Measurements from ENCODE around the gene PP2D1.
"Not testable (repeated sequence)": the region's sequence is repeated elsewhere in the genome, so short reads cannot be mapped to it uniquely, and the experiment has no call there.

Gene PP2D1

DNA sequence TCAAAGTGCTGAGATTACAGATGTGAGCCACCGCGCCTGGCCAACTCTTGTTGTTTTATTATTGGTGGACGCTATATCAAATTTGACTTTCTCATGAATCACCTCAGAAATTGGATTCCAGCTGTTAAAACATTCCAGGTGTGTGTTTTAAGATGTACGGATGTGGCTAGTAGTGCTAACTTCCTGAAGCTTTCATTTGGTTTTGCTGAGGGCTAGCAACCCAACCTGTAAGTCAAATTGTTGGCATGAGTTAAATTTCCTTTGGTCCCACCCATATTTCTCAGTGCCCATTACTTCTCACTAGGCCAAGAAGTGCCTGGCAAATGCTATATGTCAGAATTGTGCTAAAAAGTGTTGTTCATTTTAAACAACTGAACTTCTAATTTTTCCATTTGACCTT lies 15.1 kb upstream of the PP2D1 start:
- no peak overlapping the region for H3K4me3 ChIP-seq (replicated peaks; ENCODE audit: low read depth, low read length)
- no peak for DNase-seq (ENCODE audit: extremely low read depth, low read depth)
- TF ChIP-seq, protein P1, sequence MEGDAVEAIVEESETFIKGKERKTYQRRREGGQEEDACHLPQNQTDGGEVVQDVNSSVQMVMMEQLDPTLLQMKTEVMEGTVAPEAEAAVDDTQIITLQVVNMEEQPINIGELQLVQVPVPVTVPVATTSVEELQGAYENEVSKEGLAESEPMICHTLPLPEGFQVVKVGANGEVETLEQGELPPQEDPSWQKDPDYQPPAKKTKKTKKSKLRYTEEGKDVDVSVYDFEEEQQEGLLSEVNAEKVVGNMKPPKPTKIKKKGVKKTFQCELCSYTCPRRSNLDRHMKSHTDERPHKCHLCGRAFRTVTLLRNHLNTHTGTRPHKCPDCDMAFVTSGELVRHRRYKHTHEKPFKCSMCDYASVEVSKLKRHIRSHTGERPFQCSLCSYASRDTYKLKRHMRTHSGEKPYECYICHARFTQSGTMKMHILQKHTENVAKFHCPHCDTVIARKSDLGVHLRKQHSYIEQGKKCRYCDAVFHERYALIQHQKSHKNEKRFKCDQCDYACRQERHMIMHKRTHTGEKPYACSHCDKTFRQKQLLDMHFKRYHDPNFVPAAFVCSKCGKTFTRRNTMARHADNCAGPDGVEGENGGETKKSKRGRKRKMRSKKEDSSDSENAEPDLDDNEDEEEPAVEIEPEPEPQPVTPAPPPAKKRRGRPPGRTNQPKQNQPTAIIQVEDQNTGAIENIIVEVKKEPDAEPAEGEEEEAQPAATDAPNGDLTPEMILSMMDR (IDR thresholded peaks at IDR 0.05; ENCODE audit: low read depth, low read length, missing control alignments) = no peak

DNA sequence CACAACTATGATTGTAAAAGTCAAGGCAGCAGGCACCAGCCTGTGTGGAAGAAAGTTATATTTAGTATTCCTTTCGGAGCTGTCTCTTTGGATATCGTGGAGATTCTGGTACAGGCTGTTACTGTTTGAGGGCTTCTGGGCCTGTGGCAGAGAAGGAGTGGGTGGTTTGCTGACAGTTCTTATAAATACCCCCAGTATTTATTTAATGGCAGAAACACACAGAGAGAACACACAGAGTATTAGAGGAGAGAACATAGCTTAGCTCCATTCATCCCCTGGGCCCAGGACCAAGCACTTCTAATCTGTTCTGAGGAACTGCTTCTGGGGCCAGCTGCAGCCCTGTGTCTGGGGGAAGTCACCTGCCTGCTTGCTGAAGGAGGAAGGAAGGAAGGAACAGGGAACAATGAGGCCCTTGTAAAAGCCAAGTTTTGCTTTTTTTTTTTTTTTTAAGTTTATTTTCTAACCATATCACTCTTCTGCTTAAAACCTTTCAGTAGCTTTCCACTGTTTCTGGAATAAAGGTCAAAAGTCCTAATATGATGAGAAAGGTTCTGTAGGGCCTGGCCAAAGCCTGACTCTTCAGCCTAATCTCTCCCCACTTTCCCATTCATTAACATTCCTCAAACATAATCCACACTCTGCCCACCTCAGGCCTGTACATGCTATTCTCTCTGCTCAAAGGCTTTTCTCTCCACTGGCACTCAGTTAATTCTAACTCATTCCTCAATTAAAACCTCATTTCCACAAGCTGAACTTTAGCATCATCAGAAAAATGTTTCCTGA lies 11.8 kb upstream of the PP2D1 start:
- TF ChIP-seq, protein P1 (IDR thresholded peaks at IDR 0.05; ENCODE audit: low read depth, low read length, missing control alignments) = no peak
- no peak overlapping the region for H3K4me3 ChIP-seq (replicated peaks; ENCODE audit: low read depth, low read length)
- no peak for DNase-seq (ENCODE audit: extremely low read depth, low read depth)

DNA sequence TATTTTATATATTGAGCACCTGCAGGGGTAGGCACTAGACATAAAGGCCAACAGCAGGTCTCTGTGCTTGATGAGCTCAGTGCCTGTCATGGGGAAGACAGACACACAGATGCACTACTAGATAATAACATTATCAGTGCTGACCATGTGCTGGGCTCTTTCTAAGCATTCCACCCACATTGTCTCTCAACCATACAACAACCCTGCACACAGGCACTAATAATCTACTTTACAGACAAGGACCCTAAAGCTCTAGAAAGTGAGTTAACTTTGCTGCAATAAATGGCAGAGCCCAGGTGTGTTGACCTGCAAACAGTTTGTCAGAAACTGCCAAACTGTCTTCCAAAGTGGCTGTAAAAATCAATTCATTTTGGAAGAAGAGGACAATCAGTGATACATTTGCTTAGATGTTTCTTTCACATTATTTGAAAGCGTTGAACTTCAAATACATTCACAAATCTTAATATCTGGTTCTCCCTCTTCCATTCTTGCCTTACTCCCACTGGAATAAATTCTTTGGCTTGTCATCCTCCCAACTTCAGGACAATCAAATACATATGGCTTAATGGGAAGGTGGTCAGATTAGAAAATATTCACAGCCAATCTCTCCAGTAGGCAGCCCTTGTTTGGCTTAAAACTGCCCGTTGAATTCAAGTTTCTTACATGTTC lies 11.0 kb upstream of the PP2D1 start:
- H3K4me3 ChIP-seq (replicated peaks; ENCODE audit: low read depth, low read length) = no peak overlapping the region
- TF ChIP-seq, protein P1 (IDR thresholded peaks at IDR 0.05; ENCODE audit: low read depth, low read length, missing control alignments) = no peak
- DNase-seq (ENCODE audit: extremely low read depth, low read depth) = no peak

DNA sequence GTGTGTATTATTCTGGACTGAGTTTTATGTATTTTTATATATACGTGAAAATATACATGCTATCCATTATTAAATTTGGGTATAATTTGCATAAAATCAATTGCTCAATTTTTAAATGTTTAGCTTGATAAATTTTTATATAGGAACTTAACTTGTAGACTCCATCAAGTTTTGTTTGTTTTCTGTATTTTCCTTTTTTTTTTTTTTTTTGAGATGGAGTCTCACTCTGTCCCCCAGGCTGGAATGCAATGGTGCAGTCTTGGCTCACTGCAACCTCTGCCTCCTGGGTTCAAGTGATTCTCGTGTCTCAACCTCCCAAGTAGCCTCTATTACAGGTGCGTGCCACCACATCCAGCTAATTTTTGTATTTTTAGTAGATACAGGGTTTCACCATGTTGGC lies 4.0 kb upstream of the PP2D1 start:
- not testable (repeated sequence) for DNase-seq (ENCODE audit: extremely low read depth, low read depth); H3K4me3 ChIP-seq (replicated peaks; ENCODE audit: low read depth, low read length)

DNA sequence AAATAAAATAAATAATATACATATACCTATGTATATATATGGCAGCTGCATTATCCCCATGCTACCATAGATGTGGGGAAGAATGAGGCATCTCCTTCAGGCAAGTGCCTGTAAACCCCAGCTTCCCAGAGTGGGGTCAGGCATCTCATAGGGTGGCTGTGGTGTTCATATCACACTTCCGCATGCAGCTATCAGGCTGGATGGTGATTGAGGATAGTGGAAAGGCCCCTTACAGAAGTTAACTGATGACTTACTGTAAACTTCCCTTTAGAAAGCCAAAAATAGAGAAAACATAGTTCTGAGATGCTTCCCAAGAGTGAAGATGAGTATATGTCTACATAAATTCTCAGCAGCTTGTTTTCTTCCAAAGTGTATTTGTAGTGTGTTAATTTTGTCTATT lies 3.5 kb upstream of the PP2D1 start:
- TF ChIP-seq, protein P1 (IDR thresholded peaks at IDR 0.05; ENCODE audit: low read depth, low read length, missing control alignments) = no peak
- no peak overlapping the region for H3K4me3 ChIP-seq (replicated peaks; ENCODE audit: low read depth, low read length)
- no peak for DNase-seq (ENCODE audit: extremely low read depth, low read depth)

DNA sequence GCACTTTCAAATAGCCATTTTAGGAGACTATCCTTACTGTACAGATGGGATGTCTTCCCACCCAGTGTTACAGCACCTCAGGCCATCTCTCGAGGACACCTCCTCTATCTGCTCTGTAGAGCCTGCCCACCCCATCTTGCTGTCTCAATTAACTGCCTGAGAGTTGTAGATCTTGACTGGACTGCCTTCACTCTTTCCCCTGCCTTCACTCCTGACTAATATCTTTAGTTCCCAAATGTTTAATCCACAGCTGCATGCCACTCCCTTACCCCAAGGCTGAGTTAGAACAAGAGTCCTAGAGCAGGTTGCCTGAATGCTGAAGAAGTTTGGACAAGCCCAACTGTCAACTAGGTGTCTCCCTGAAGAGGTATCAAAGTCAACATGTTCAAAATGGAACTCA lies 1.3 kb upstream of the PP2D1 start:
- no peak for DNase-seq (ENCODE audit: extremely low read depth, low read depth)
- TF ChIP-seq, protein P1 (IDR thresholded peaks at IDR 0.05; ENCODE audit: low read depth, low read length, missing control alignments) = no peak
- H3K4me3 ChIP-seq (replicated peaks; ENCODE audit: low read depth, low read length) = no peak overlapping the region

DNA sequence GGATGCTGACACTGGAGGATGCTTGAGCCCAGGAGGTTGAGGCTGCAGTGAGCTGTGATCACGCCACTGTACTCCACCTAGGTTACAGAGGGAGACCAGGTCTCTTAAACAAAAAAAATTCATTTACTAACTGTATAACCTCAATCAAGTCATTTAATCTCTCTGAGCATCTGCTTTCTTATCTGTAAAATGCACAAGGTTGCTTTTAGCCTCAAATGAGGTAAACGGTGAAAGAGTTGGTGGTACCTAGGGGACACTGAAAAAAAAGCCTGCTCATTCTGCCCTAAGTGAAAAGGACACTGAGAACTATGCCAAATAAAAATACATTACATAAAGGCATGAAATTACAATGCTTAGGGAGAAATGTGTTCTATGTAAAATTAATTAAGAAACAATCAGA lies 3.4 kb downstream of the PP2D1 start:
- TF ChIP-seq, protein P1 (IDR thresholded peaks at IDR 0.05; ENCODE audit: low read depth, low read length, missing control alignments) = no peak
- no peak for DNase-seq (ENCODE audit: extremely low read depth, low read depth)
- H3K4me3 ChIP-seq (replicated peaks; ENCODE audit: low read depth, low read length) = no peak overlapping the region

All from HFF-Myc (cell line).